ENCODE results near the gene CIP2A. TPM values are rescaled to one million over a fixed set of nuclear protein-coding genes. Genes with fewer than 3 reads are reported as not detected.
A peak's percentile ranks its signal among the peaks of the same experiment; 100 is the strongest.

Gene CIP2A
- polyA plus RNA-seq, 2 of the 4 experiments (the other 2 are of a cell fraction), result 30.7 to 31.8 TPM

- H3K27ac ChIP-seq, result no peak overlapping the region
- CTCF ChIA-PET, result no interaction called here
- POLR2A ChIA-PET, result no interaction called here
- no peak for ATAC-seq
- no peak for DNase-seq (ENCODE audit: low read depth in 1 of 2, low spot score in 1 of 2)
- peaks cover 17% of the 10 kb centered on the region; the same call in 2 of the 3 replicates for H3K4me1 ChIP-seq
- peak overlapping the region; percentile 28; the same call in 2 of the 3 replicates for H3K4me2 ChIP-seq
- WGBS (ENCODE audit: missing lambda C conversion rate), result 27% methylated on average over 1 of the region's 1 CpG
- no peaks in the 10 kb centered on the region for H3K9me3 ChIP-seq
- H3K4me3 ChIP-seq, result no peak overlapping the region
- TF ChIP-seq JUN (IDR thresholded peaks at IDR 0.05) (no peak), PHF8 (IDR thresholded peaks at IDR 0.05; ENCODE audit: borderline replicate concordance, low read depth) (no peak), POLR2A (IDR thresholded peaks at IDR 0.05; ENCODE audit: low read length) (no peak), PBX3 (IDR thresholded peaks at IDR 0.05) (no peak)
- no peak for FAIRE-seq
Observed at GRCh38 chr3:108548304-108548703, 40.9 kb downstream of the CIP2A start.

- Histone ChIP-seq H3K4me1 (peaks cover 17% of the 10 kb centered on the region; the same call in 2 of the 3 replicates), H3K27ac (no peak overlapping the region), H3K4me2 (no peak overlapping the region), H3K9me3 (no peaks in the 10 kb centered on the region), H3K4me3 (no peak overlapping the region)
- ChIA-PET POLR2A (no interaction called here), CTCF (interaction anchor here (1.5 to 4.8 kb wide), 2 partner anchors 10 to 57 kb away, joined by 3 to 25 read pairs; no protein-coding TSS in a partner anchor)
- FAIRE-seq, result no peak
- TF ChIP-seq REST (IDR thresholded peaks at IDR 0.05) (no peak), RFX5 (IDR thresholded peaks at IDR 0.05) (no peak), EHF (CRISPR knock-in tag; IDR thresholded peaks at IDR 0.05) (no peak)
- no peak for ATAC-seq
- WGBS (ENCODE audit: missing lambda C conversion rate), result 95% methylated on average over 3 of the region's 3 CpGs
- no peak for DNase-seq (ENCODE audit: low read depth in 1 of 2, low spot score in 1 of 2)
Observed at GRCh38 chr3:108546692-108547091, 42.5 kb downstream of the CIP2A start.

- H3K9me3 ChIP-seq, result no peaks in the 10 kb centered on the region
- H3K27ac ChIP-seq, result no peak overlapping the region
- H3K4me2 ChIP-seq, result no peak overlapping the region
- ChIA-PET CTCF (interaction anchor here (1.5 to 4.8 kb wide), 2 partner anchors 10 to 57 kb away, joined by 3 to 25 read pairs; no protein-coding TSS in a partner anchor), POLR2A (no interaction called here)
- no peak for TF ChIP-seq PBX3 (IDR thresholded peaks at IDR 0.05)
- TF ChIP-seq EHF (CRISPR knock-in tag; IDR thresholded peaks at IDR 0.05), result no peak
- TF ChIP-seq HOXA7 (CRISPR knock-in tag; IDR thresholded peaks at IDR 0.05), result no peak
- TF ChIP-seq TFCP2L1 (CRISPR knock-in tag; IDR thresholded peaks at IDR 0.05), result no peak
- TF ChIP-seq JUN (IDR thresholded peaks at IDR 0.05), result no peak
- no peak for TF ChIP-seq HOXB5 (CRISPR knock-in tag; IDR thresholded peaks at IDR 0.05)
- WGBS (ENCODE audit: missing lambda C conversion rate), result 91% methylated on average over 1 of the region's 1 CpG
- DNase-seq (ENCODE audit: low read depth in 1 of 2, low spot score in 1 of 2), result no peak
- ATAC-seq, result no peak
- peaks cover 17% of the 10 kb centered on the region; the same call in 2 of the 3 replicates for H3K4me1 ChIP-seq
- H3K4me3 ChIP-seq, result no peak overlapping the region
- no peak for FAIRE-seq
Observed at GRCh38 chr3:108546247-108546646, 43.0 kb downstream of the CIP2A start.

- FAIRE-seq (peak; percentile 23), ATAC-seq (no peak), DNase-seq (ENCODE audit: low read depth in 1 of 2, low spot score in 1 of 2) (no peak)
- TF ChIP-seq EP300 (IDR thresholded peaks at IDR 0.05), result no peak
- no peak for TF ChIP-seq FOXS1 (CRISPR knock-in tag; IDR thresholded peaks at IDR 0.05)
- Histone ChIP-seq H3K4me2 (no peak overlapping the region), H3K27ac (no peak overlapping the region), H3K4me1 (no peaks in the 10 kb centered on the region), H3K9me3 (no peaks in the 10 kb centered on the region), H3K4me3 (no peak overlapping the region)
- 88% methylated on average over 4 of the region's 4 CpGs for WGBS (ENCODE audit: missing lambda C conversion rate)
- ChIA-PET CTCF (interaction anchor here (0.9 to 2.1 kb wide), 2 partner anchors 15 to 49 kb away, joined by 3 to 5 read pairs; no protein-coding TSS in a partner anchor), POLR2A (no interaction called here)
Observed at GRCh38 chr3:108538083-108538482, 51.2 kb downstream of the CIP2A start.

Measured in A549 (cell line).